ENCODE data around the gene BTD.

Gene BTD

GRCh38 chr3:15654127-15654526, 52.6 kb downstream of the BTD start:
- TF ChIP-seq RARB (CRISPR knock-in tag; IDR thresholded peaks at IDR 0.05) = no peak
- TF ChIP-seq ZNF565 (CRISPR knock-in tag; conservative IDR thresholded peaks at IDR 0.05; ENCODE audit: low read depth) = no peak
- no peak for TF ChIP-seq ARNTL (CRISPR knock-in tag; IDR thresholded peaks at IDR 0.05; ENCODE audit: borderline replicate concordance, low read depth)
- TF ChIP-seq ZNF8 (CRISPR knock-in tag; IDR thresholded peaks at IDR 0.05) = no peak
- no peak for TF ChIP-seq GLIS3 (CRISPR knock-in tag; IDR thresholded peaks at IDR 0.05)
- TF ChIP-seq ZFP30 (CRISPR knock-in tag; IDR thresholded peaks at IDR 0.05) = no peak
- TF ChIP-seq PPARA (CRISPR knock-in tag; IDR thresholded peaks at IDR 0.05; ENCODE audit: borderline replicate concordance) = no peak
- TF ChIP-seq BACH2 (CRISPR knock-in tag; IDR thresholded peaks at IDR 0.05; ENCODE audit: borderline replicate concordance) = no peak
- TF ChIP-seq TOX (CRISPR knock-in tag; IDR thresholded peaks at IDR 0.05; ENCODE audit: borderline replicate concordance) = no peak
- no peak for TF ChIP-seq CSRNP3 (CRISPR knock-in tag; IDR thresholded peaks at IDR 0.05)
- TF ChIP-seq PATZ1 (CRISPR knock-in tag; IDR thresholded peaks at IDR 0.05; ENCODE audit: borderline replicate concordance) = no peak
- no peak for ATAC-seq

GRCh38 chr3:15654891-15655290, 53.3 kb downstream of the BTD start:
- no peak for ATAC-seq
- TF ChIP-seq SNAI2 (CRISPR knock-in tag; IDR thresholded peaks at IDR 0.05) (no peak), ISL1 (CRISPR knock-in tag; IDR thresholded peaks at IDR 0.05) (no peak), OSR1 (CRISPR knock-in tag; IDR thresholded peaks at IDR 0.05) (no peak), RARB (CRISPR knock-in tag; IDR thresholded peaks at IDR 0.05) (no peak), BACH2 (CRISPR knock-in tag; IDR thresholded peaks at IDR 0.05; ENCODE audit: borderline replicate concordance) (no peak), POU6F1 (CRISPR knock-in tag; IDR thresholded peaks at IDR 0.05; ENCODE audit: borderline replicate concordance, low read depth) (no peak), ZC3H10 (CRISPR knock-in tag; IDR thresholded peaks at IDR 0.05) (no peak), TCF4 (CRISPR knock-in tag; IDR thresholded peaks at IDR 0.05; ENCODE audit: borderline replicate concordance) (no peak), ZNF70 (CRISPR knock-in tag; IDR thresholded peaks at IDR 0.05) (no peak), TOX (CRISPR knock-in tag; IDR thresholded peaks at IDR 0.05; ENCODE audit: borderline replicate concordance) (no peak), ESRRG (CRISPR knock-in tag; IDR thresholded peaks at IDR 0.05) (no peak), CREB5 (CRISPR knock-in tag; IDR thresholded peaks at IDR 0.05; ENCODE audit: low read depth) (no peak), CSRNP3 (CRISPR knock-in tag; IDR thresholded peaks at IDR 0.05) (no peak), CSDC2 (CRISPR knock-in tag; IDR thresholded peaks at IDR 0.05) (no peak), TSHZ2 (CRISPR knock-in tag; IDR thresholded peaks at IDR 0.05) (no peak), ZNF565 (CRISPR knock-in tag; conservative IDR thresholded peaks at IDR 0.05; ENCODE audit: low read depth) (no peak), PPARA (CRISPR knock-in tag; IDR thresholded peaks at IDR 0.05; ENCODE audit: borderline replicate concordance) (no peak)

Data from SK-N-SH treated with all-trans-retinoic acid at 6 μM for 48 hours (cell line).